GM08714 (cell line): ENCODE measurements around the gene GLRA3.
"Not testable (repeated sequence)": the region's sequence is repeated elsewhere in the genome, so short reads cannot be mapped to it uniquely, and the experiment has no call there.

Source experiments
- H3K4me3 ChIP-seq: fragments of 200-500 bp; sonication (Bioruptor generic); 2 replicates; pipeline ENCODE4 v1.5.1; 2014; ENCODE audit warnings: mild to moderate bottlenecking, low read length, inconsistent platforms
- ZNF274 ChIP-seq: IDR thresholded peaks from 2 replicates; pipeline ENCODE4 v1.6.1; 2012; ENCODE audit warnings: mild to moderate bottlenecking, low read depth, low read length

The GLRA3 gene

DNA sequence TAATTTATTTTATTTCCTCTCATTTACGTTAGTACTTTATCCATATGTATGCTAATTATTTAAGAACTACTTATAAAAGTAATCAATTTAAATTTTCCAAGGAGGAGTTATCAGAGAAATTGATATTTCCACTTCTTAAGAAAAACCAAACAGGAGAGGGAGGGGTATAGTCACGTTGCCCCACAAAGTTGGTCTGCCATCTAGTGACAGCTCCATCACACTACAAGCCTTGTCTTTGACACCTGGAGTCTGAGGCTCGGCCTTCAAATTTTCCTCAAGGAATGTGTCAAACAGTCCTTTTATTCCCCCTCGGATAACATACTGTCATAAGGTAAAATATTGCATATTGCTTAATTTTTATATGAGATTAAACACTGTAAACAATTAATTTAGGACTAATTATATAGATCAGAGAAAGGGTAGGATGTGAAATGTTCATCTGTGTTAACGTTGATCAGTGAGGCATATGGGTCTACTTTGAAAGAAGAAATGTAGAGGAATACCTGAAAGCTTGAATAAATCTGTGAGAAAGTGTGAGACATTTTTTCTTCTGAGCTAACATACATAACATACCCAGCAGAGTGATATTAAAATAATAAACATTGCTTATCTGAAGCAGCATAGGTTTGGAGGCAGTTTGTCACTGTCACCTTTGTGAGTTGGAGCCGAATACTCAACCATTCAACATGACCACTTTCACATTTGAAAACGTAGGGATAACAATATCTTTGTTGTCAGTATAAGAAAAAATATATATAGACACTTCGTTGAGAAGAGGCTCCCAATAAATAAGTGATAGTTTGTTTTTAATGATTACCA, 114.4 kb downstream of the GLRA3 start:
- no peak for TF ChIP-seq ZNF274
- H3K4me3 ChIP-seq: no peak overlapping the region

DNA sequence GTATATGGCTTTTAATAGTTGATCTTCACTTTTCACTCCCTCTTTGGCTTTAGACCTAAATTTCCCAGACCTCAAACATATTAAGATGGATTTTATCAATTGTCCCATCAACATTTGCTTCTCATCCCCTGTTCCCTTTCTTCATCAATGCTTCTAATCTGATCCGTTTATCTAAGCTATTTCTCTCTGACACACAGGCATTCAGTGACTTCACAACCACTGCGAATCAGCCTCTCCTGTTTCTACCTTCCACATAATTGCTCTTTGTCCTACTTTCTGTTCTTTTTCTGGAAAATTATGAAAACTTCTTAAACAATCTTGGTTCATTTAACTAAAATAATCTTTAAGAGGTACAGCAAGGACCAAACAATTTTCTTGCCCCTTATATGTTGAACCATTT, 115.2 kb downstream of the GLRA3 start:
- H3K4me3 ChIP-seq: no peak overlapping the region
- no peak for TF ChIP-seq ZNF274

DNA sequence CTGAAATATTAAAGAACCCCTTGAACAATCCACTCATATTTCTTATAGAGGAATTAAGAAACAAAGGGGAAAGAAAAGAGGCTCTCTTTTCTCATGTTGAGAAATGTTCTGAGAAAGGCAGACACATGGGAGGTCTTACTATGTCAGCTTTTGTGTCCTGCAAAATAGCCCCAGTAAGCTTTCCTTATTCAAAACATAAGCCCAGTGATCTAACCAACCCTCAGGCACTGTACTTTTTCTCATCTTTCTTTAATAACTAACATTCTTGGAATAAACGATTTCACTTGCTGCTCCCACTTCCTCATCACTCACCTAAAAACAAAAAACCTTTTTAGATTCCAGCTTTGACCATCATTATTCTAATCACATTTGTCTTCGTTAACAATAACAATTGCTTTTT, 115.9 kb downstream of the GLRA3 start:
- TF ChIP-seq ZNF274: no peak
- H3K4me3 ChIP-seq: no peak overlapping the region

DNA sequence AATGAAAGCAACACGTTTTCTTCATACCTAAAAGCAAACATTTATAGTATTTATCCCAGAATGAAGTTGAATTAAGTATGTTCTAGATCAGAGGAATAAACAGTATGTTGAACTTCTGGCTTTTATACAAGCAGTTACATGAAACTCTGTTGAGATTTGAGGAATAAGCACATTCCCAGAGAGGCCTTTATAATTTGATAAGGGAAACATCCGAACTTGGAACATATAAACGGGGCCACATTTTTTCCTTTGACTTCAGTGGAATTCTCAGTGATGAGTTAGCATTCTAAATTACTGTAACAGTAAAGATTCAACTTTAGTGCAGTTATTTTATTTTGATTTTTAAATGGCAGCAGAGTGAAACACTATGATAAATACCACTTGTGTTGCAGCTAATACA, 119.5 kb downstream of the GLRA3 start:
- H3K4me3 ChIP-seq: no peak overlapping the region
- TF ChIP-seq ZNF274: no peak

DNA sequence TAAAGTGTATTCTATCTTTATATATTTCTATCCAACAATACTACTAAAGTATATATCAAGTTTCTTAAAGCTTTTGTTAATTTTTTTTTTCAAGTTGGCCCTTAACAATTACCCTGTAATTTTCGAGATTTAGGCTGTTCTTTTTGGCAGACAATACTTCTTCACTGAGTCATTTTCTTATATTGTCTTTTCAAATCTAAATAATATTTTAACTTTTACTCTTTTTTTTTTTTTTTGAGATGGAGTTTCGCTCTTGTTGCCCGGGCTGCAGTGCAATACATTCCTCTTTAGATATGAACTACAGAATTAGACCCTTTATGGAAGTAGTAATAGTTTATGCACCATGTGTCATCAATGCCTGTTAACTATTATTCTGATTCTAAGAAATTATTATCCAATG, 120.7 kb downstream of the GLRA3 start:
- no peak overlapping the region for H3K4me3 ChIP-seq
- TF ChIP-seq ZNF274: no peak

DNA sequence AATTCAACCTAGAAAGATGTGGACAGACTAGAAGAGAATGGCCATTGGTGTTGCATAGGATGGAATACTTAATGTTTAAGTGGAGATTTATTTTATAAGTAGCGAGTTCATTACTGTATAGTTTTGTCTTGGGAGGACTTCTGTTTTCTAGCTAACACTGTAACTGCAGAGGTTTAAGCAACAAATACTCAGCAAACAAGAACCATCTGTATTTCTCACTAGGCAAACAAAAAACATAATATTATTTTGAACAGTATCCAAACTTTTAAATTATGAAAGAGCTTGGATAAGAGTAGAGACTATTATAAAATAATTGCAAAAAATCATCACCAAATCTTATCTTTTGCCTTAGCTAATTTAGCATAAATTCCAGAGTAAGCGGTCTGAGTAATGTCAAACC, 121.1 kb downstream of the GLRA3 start:
- H3K4me3 ChIP-seq: no peak overlapping the region
- no peak for TF ChIP-seq ZNF274

GRCh38 chr4:174707051-174707676, 121.9 kb downstream of the GLRA3 start:
- H3K4me3 ChIP-seq: no peak overlapping the region
- TF ChIP-seq ZNF274: no peak

DNA sequence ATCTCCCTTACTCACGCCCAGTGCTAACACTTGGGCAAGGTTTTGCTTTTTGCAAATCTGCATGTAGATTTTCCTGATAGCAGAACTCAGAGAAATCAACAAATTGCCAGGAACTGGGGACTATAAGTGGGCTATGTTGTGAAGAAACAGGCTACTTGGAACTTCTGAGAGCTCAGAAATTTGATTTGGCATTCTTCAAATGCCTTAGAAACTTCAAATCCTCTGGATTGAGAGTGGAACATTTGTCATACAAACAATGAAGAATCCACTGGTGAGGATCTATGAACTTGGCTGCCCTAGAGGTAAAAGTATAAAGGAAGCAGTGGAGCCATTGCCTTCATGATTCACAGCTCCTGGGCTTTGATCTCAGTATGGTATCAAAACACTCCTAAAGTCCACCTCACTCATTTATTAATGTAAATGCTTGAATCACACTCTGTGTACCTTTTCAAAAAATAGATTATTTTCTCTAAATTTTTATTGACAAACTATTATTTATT, 126.0 kb downstream of the GLRA3 start:
- no peak overlapping the region for H3K4me3 ChIP-seq
- no peak for TF ChIP-seq ZNF274

- no peak for TF ChIP-seq ZNF274
- no peak overlapping the region for H3K4me3 ChIP-seq
Measured at GRCh38 chr4:174699654-174700053, 129.4 kb downstream of the GLRA3 start.

GRCh38 chr4:174697896-174698295, 131.2 kb downstream of the GLRA3 start:
- no peak for TF ChIP-seq ZNF274
- H3K4me3 ChIP-seq: no peak overlapping the region

- H3K4me3 ChIP-seq: no peak overlapping the region
- no peak for TF ChIP-seq ZNF274
Measured at GRCh38 chr4:174697202-174697601, 131.8 kb downstream of the GLRA3 start.

GRCh38 chr4:174696657-174697056, 132.4 kb downstream of the GLRA3 start:
- H3K4me3 ChIP-seq: no peak overlapping the region
- TF ChIP-seq ZNF274: no peak

- not testable (repeated sequence) for H3K4me3 ChIP-seq
Measured at GRCh38 chr4:174691876-174692275, 137.2 kb downstream of the GLRA3 start.

GRCh38 chr4:174690665-174691064, 138.4 kb downstream of the GLRA3 start:
- TF ChIP-seq ZNF274: no peak
- no peak overlapping the region for H3K4me3 ChIP-seq

DNA sequence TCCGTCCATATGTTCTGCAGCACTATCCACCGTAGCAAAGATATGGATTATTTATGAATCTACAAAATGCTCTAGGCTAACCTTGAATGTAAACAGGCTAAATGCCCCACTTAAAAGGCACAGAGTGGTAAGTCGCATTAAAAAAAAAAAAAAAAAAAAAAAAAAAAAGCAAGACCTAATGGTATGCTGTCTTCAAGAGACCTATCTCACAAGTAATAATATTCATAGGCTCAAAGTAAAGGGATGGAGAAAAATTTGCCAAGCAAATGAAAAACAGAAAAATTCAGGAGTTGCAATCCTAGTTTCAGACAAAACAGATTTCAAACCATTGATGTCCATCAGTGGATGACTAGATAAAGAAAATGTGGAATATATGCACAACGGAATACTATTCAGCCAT, 139.4 kb downstream of the GLRA3 start:
- TF ChIP-seq ZNF274: no peak
- no peak overlapping the region for H3K4me3 ChIP-seq
